GM13977 (cell line): ENCODE results near the gene CNTN1.

Experiments used
- DNase-seq: peaks from one replicate; pipeline ENCODE4 v3.0.0; 2012; ENCODE audit warnings: low spot score
- CTCF ChIP-seq: IDR thresholded peaks from 2 replicates; pipeline ENCODE4 v1.5.1; 2012; ENCODE audit warnings: mild to moderate bottlenecking, control low read depth; ENCODE audit not compliant: insufficient read depth; ENCODE audit errors: extremely low read depth, missing control alignments
- in situ Hi-C: fragments of 300-500 bp; cut with MboI; formaldehyde crosslinking; loops from one replicate; pipeline ENCODE4 v1.12.0; 2022; ENCODE audit warnings: low sequenced_read_pairs, low pct_unique_long_range_greater_than_20kb, mixed read lengths, inconsistent platforms; ENCODE audit not compliant: unreplicated experiment

The CNTN1 gene

DNA sequence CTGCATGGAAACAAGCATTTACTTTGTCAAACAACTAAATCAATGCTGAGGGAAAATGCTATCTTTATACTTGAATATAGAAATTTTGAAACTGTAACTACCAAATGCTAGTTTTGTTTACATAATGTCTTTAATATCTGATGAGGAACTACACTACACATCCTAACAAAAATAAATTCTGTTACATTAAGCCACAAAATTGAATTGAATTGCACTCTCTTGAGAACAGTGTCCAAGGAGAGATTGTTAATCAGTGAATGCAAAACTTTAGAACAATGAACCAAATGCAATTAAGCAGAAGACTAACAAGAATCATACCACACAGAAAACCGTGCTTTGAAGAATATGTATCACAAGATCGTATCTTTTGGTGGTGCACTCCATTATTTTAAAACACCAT, 141.6 kb downstream of the CNTN1 start:
- in situ Hi-C loops, result no loop called here
- no peak for DNase-seq
- TF ChIP-seq CTCF, result no peak

GRCh38 chr12:40834321-40834720, 142.1 kb downstream of the CNTN1 start:
- in situ Hi-C loops, result no loop called here
- no peak for DNase-seq
- no peak for TF ChIP-seq CTCF

- DNase-seq, result no peak
- no peak for TF ChIP-seq CTCF
- in situ Hi-C loops, result no loop called here
These were observed 145.7 kb downstream of the CNTN1 start for GRCh38 chr12:40837891-40838429.

GRCh38 chr12:40843495-40843894, 151.3 kb downstream of the CNTN1 start:
- no peak for TF ChIP-seq CTCF
- in situ Hi-C loops, result no loop called here
- DNase-seq, result no peak

- in situ Hi-C loops, result no loop called here
- no peak for TF ChIP-seq CTCF
- DNase-seq, result no peak
These were observed 161.0 kb downstream of the CNTN1 start for GRCh38 chr12:40853221-40853620.

DNA sequence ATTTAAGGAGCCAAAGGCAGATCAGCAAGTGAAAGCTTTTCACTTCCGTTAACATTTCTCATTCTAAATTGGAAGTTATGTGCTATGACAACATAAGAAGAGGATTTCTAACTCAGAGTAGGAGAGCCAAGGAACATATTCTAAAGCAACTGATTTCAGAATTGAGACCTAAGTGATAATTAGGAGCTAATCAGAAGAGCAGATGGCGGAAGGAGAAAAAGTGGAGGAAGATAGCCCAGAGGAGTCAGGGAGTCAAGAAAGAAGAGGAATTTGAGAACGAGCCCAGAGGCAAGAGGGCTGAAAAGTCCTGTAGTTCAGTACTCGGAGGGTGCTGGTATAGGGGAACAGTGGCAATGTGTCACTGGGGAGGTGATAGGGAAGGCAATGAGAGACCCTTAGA, 162.4 kb downstream of the CNTN1 start:
- no peak for DNase-seq
- TF ChIP-seq CTCF, result no peak
- in situ Hi-C loops, result no loop called here

GRCh38 chr12:40864891-40865290, 172.7 kb downstream of the CNTN1 start:
- DNase-seq, result no peak
- TF ChIP-seq CTCF, result no peak
- in situ Hi-C loops, result no loop called here
